Brain microvascular endothelial cell (primary cell): ENCODE results near the gene DEFB125.
"Not testable (repeated sequence)": the region's sequence is repeated elsewhere in the genome, so short reads cannot be mapped to it uniquely, and the experiment has no call there.

Experiments used
- DNase-seq: peaks from one replicate; pipeline ENCODE4 v3.0.0-alpha.2; 2020
- H3K27ac ChIP-seq: fragments of 250-450 bp; sonication (Bioruptor Pico); 2 replicates; pipeline ENCODE4 v1.5.1; 2020; ENCODE audit warnings: mild to moderate bottlenecking, moderate library complexity
- H3K27me3 ChIP-seq: fragments of 250-450 bp; sonication (Bioruptor Pico); replicated peaks from 2 replicates; pipeline ENCODE4 v1.5.1; 2020; ENCODE audit warnings: mild to moderate bottlenecking
- H3K36me3 ChIP-seq: fragments of 250-450 bp; sonication (Bioruptor Pico); replicated peaks from 2 replicates; pipeline ENCODE4 v1.5.1; 2020; ENCODE audit warnings: mild to moderate bottlenecking
- H3K4me3 ChIP-seq: 2 replicates; pipeline ENCODE4 v1.5.1; 2011; ENCODE audit warnings: low read depth, mild to moderate bottlenecking, control low read depth, low read length, moderate library complexity
- CTCF ChIP-seq: IDR thresholded peaks from 2 replicates; pipeline ENCODE4 v1.5.1; 2011; ENCODE audit warnings: low read depth, mild to moderate bottlenecking, moderate library complexity, low read length, control low read depth, inconsistent platforms; ENCODE audit errors: missing control alignments
- in situ Hi-C: cut with HindIII; loops from 2 replicates; pipeline ENCODE4 v1.10.0; 2017; ENCODE audit warnings: low sequenced_read_pairs, low pct_ligation_motif_present

The DEFB125 gene

GRCh38 chr20:93641-94040 is 6.2 kb downstream of the DEFB125 start:
- H3K27me3 ChIP-seq = no peaks in the 10 kb centered on the region
- no peaks in the 10 kb centered on the region for H3K36me3 ChIP-seq
- no peak for TF ChIP-seq CTCF
- H3K27ac ChIP-seq = no peak overlapping the region
- no peak overlapping the region for H3K4me3 ChIP-seq
- DNase-seq = no peak
- in situ Hi-C loops = no loop called here

GRCh38 chr20:95215-95614 is 7.7 kb downstream of the DEFB125 start:
- TF ChIP-seq CTCF = no peak

GRCh38 chr20:97691-98090 is 10.2 kb downstream of the DEFB125 start:
- in situ Hi-C loops, H3K27me3 ChIP-seq, H3K4me3 ChIP-seq, DNase-seq, H3K36me3 ChIP-seq, H3K27ac ChIP-seq: not testable (repeated sequence)

More at GRCh38 chr20:95215-95614, 7.7 kb downstream of the DEFB125 start:
- H3K27ac ChIP-seq = no peak overlapping the region
- in situ Hi-C loops = no loop called here
- H3K4me3 ChIP-seq = no peak overlapping the region
- DNase-seq = no peak
- H3K36me3 ChIP-seq = no peaks in the 10 kb centered on the region
- H3K27me3 ChIP-seq = no peaks in the 10 kb centered on the region

- H3K36me3 ChIP-seq = no peaks in the 10 kb centered on the region
- no peaks in the 10 kb centered on the region for H3K27me3 ChIP-seq
- no peak overlapping the region for H3K27ac ChIP-seq
- no peak overlapping the region for H3K4me3 ChIP-seq
- in situ Hi-C loops = no loop called here
- DNase-seq = no peak
- TF ChIP-seq CTCF = no peak
These were observed 14.5 kb downstream of the DEFB125 start for GRCh38 chr20:101975-102374.

GRCh38 chr20:103456-103855 is 16.0 kb downstream of the DEFB125 start:
- H3K27me3 ChIP-seq = no peaks in the 10 kb centered on the region
- no peak for TF ChIP-seq CTCF
- no peak overlapping the region for H3K27ac ChIP-seq
- no peak for DNase-seq
- no peak overlapping the region for H3K4me3 ChIP-seq
- H3K36me3 ChIP-seq = no peaks in the 10 kb centered on the region
- in situ Hi-C loops = no loop called here

- TF ChIP-seq CTCF = no peak
- in situ Hi-C loops = no loop called here
- no peak for DNase-seq
- Histone ChIP-seq H3K27ac (no peak overlapping the region), H3K27me3 (no peaks in the 10 kb centered on the region), H3K4me3 (no peak overlapping the region), H3K36me3 (no peaks in the 10 kb centered on the region)
These were observed 24.9 kb downstream of the DEFB125 start for GRCh38 chr20:112396-112795.
